ENCODE results near the gene SUPT6H. TPM values are rescaled to one million over a fixed set of nuclear protein-coding genes. Genes with fewer than 3 reads are reported as not detected.

SUPT6H gene
- total and polyA plus RNA-seq, 9 of the 15 experiments (the other 6 are each of a cell fraction or from before 2014, with no cell fraction given), result 1.7 to 77.7 (median 49.2) TPM

DNA sequence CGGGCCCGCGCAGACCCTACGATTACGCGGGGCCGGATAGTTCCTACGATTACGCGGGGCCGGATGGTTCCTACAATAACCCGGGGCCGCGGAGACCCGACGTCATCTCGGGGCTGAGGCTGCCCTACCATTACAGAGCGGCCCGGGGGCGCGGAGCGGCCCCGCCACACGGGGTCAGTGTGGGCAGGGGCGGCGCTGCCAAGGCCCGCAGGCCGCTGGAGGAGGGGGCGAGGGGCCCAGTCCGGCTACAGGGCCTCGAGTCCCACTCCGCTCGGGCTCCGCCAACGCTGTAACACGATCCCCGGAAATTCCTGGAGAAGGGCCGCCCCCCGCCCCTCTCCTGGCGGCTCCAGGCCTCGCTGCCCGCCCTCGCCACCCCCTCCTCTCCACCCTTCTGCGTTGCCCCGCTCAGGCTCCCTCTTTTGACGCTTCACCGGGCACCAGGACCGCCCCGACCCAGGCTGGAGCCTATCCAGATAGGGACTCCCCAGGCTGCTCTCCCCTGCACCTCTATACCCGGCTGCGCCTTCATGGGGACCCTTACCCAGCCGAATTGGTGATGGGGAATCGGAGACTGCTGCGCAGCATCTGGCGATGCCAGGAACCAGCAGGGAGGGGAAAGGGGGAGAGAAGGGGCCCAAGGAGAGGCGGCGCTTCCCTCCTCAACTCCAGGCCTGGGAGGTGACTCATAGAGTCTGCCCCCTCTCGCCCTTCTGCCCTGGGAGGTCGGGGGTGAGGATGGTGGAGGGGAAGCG lies 55.8 kb downstream of the SUPT6H start, which contains the start of gene RAB34:
RAB34 (minus strand) TSS at position 291 of the 755 bp plus-strand sequence. CDS start 602 bp downstream, outside the sequence.
- Histone ChIP-seq H3K36me3 (ENCODE audit: control insufficient read depth, insufficient read depth, low read length) (peaks cover 27% of the 10 kb centered on the region), H3K79me2 (ENCODE audit: control insufficient read depth, insufficient read depth, low read length) (peaks cover 39% of the 10 kb centered on the region), H3K9me1 (ENCODE audit: control insufficient read depth, insufficient read depth, low read length) (no peaks in the 10 kb centered on the region), H3K4me3 (no peak within 1 kb of the TSS), H3K9ac (ENCODE audit: insufficient read depth in 1 of 2, low read depth in 2 of 2, low read length in 2 of 2) (peak within 1 kb of the TSS in 1 of 2 experiments; percentile 31; a peak in 2 of 4 replicates), H2AFZ (ENCODE audit: low read depth, low read length) (no peak within 1 kb of the TSS), H3K27ac (ENCODE audit: extremely low read depth, low read depth, low read length) (no peak within 1 kb of the TSS), H4K20me1 (replicated peaks; ENCODE audit: control insufficient read depth, insufficient read depth, low read length) (peaks cover 23% of the 10 kb centered on the region), H3K9me3 (replicated peaks; ENCODE audit: control insufficient read depth, insufficient read depth, low read depth, low read length) (no peaks in the 10 kb centered on the region), H3K27me3 (ENCODE audit: control insufficient read depth in 2 of 2, insufficient read depth in 2 of 2, low read length in 2 of 2) (0 out of 5 replicates have a peak, but pooled peaks cover 0 to 11% of the 10 kb centered on the region in 2 experiments), H3K4me1 (replicated peaks in 1 of 2; ENCODE audit: control insufficient read depth in 2 of 2, insufficient read depth in 2 of 2, low read length in 2 of 2) (peaks cover 25 to 35% of the 10 kb centered on the region in 2 experiments), H3K4me2 (ENCODE audit: insufficient read depth, low read length) (0 out of 2 replicates have a peak within 1 kb of the TSS, but pooled peaks have one; percentile 96)
- in situ Hi-C loops (cut with MboI), result no loop called here
- intact Hi-C loops (cut with micrococcal nuclease), result loop anchor here (2.0 kb wide), 1 partner anchor 71 kb away; no protein-coding TSS in a partner anchor
- DNase-seq (ENCODE audit: extremely low read depth in 1 of 4, low spot score in 3 of 4) (no peak), FAIRE-seq (no peak), ATAC-seq (no peak)
- 76% methylated on average over 25 of the region's 60 CpGs for WGBS (ENCODE audit: insufficient coverage, low coverage, missing lambda C conversion rate)
- TF ChIP-seq FIP1L1 (IDR thresholded peaks at IDR 0.05; ENCODE audit: low read depth, low read length, poor library complexity, severe bottlenecking) (peak; percentile 6), SMAD4 (CRISPR knock-in tag; conservative IDR thresholded peaks at IDR 0.05) (no peak), MLX (CRISPR knock-in tag; conservative IDR thresholded peaks at IDR 0.05) (no peak), PCBP1 (IDR thresholded peaks at IDR 0.05; ENCODE audit: low read depth, low read length, poor library complexity, severe bottlenecking) (peak; percentile 29)
- TF ChIP-seq, protein P1, sequence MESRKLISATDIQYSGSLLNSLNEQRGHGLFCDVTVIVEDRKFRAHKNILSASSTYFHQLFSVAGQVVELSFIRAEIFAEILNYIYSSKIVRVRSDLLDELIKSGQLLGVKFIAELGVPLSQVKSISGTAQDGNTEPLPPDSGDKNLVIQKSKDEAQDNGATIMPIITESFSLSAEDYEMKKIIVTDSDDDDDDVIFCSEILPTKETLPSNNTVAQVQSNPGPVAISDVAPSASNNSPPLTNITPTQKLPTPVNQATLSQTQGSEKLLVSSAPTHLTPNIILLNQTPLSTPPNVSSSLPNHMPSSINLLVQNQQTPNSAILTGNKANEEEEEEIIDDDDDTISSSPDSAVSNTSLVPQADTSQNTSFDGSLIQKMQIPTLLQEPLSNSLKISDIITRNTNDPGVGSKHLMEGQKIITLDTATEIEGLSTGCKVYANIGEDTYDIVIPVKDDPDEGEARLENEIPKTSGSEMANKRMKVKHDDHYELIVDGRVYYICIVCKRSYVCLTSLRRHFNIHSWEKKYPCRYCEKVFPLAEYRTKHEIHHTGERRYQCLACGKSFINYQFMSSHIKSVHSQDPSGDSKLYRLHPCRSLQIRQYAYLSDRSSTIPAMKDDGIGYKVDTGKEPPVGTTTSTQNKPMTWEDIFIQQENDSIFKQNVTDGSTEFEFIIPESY (CRISPR knock-in tag; IDR thresholded peaks at IDR 0.05), result 0 out of 2 replicates have a peak, but pooled peaks have one; percentile 5
- ChIA-PET POLR2A (no interaction called here), CTCF (ENCODE audit: low intra/inter-chr PET ratio) (no interaction called here)
- BruUV-seq (replicated peaks), result no TSS peak

Data from K562 (cell line).